Stimulated activated CD8-positive, alpha-beta memory T cell treated with anti-CD3 and anti-CD28 coated beads, Interleukin-15, amount 100 ng/mL, for 1 hour (primary cell): ENCODE results near the gene LHPP.
"Not testable (repeated sequence)": the region's sequence is repeated elsewhere in the genome, so short reads cannot be mapped to it uniquely, and the experiment has no call there.

Experiments
- DNase-seq: peaks from one replicate; pipeline ENCODE4 v3.0.0-alpha.2; 2020; ENCODE audit warnings: low read depth

LHPP gene, protein sequence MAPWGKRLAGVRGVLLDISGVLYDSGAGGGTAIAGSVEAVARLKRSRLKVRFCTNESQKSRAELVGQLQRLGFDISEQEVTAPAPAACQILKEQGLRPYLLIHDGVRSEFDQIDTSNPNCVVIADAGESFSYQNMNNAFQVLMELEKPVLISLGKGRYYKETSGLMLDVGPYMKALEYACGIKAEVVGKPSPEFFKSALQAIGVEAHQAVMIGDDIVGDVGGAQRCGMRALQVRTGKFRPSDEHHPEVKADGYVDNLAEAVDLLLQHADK

DNA sequence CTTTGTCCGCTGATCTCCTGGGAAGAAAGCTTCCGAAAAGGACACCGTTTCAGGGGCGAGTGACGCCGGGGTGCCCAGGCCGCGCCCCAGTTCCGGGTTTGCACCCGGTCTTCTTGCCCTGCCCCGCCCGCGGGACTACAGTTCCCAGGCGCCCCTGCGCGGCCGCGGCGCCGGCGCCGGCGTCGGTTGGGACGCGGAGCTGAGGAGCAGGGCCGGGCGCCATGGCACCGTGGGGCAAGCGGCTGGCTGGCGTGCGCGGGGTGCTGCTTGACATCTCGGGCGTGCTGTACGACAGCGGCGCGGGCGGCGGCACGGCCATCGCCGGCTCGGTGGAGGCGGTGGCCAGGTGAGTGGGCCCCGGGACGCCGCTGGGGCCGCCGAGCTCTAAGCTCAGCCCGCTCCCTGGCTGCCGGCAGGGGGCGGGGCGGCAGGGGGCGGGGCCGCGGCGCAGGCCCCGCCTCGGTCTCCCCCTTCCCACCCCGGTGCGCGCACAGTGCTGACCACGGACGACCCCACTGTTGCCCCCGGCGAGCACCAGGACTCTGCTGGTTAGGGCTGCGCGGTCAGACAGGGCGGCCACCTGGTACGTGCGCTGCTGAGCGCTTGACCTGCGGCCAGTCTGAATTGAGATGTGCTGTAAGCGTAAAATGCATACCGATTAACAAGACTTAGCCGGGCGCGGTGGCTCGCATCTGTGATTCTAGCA is at the start of gene LHPP:
Gene LHPP, plus strand, starts transcription at position 182 of the 706 bp plus-strand sequence. Its CDS starts 40 bp downstream, at position 222.
- peak; percentile 69 for DNase-seq

DNA sequence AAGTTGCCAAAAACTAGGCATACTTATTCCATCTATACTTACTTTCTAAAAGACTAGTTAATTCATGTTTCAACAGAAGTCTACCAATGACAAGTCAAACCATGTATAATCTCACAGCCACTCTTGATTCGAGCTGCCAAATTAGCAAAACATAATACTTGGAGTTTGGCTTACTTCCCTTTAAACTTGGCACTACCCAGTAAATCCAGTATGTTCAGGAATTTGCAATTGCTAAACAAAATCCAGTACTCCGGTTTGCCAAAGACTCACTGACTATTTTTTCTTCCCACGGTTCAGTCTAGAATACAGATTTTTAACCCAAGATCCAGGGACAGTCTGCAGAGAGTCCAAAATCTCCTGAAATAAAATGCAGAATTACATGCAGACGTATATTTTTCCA is 47.5 kb upstream of the LHPP start:
- no peak for DNase-seq

DNA sequence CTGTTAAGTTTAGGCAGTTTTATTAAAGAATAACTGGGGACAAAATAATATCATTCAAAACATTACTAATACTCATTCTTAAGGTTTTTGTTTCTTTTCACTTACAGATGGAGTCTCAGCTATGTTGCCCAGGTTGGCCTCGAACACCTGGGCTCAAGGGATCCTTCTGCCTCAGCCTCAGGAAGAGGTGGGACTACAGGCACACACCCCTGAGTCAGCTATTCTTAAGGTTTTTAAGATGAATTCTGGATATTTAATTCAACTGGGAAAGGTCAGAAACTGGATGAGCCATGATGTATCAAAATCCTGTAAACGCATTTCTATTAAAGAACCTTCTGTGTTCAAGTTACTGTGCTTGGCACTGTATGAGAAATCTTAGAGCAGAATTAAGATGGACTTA is 46.4 kb upstream of the LHPP start:
- no peak for DNase-seq

DNA sequence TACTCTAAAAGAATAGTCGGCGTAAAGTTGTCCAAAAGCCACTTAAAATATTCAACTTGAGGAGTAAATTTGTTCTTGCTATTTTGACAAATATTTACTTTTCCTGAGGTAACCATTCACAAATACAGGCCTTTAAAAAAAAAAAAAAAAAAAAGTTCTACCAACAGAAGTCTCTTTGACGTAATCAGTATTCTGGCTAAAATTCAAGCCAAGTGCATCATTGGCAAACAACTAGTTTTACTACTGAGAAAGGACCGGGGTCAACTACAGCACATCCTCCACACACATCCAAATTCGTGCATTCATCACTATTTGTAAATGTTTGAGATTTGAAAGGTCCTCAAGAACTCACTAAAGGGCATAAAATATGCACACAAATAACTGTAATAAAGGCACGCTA is 44.9 kb upstream of the LHPP start:
- no peak for DNase-seq

DNA sequence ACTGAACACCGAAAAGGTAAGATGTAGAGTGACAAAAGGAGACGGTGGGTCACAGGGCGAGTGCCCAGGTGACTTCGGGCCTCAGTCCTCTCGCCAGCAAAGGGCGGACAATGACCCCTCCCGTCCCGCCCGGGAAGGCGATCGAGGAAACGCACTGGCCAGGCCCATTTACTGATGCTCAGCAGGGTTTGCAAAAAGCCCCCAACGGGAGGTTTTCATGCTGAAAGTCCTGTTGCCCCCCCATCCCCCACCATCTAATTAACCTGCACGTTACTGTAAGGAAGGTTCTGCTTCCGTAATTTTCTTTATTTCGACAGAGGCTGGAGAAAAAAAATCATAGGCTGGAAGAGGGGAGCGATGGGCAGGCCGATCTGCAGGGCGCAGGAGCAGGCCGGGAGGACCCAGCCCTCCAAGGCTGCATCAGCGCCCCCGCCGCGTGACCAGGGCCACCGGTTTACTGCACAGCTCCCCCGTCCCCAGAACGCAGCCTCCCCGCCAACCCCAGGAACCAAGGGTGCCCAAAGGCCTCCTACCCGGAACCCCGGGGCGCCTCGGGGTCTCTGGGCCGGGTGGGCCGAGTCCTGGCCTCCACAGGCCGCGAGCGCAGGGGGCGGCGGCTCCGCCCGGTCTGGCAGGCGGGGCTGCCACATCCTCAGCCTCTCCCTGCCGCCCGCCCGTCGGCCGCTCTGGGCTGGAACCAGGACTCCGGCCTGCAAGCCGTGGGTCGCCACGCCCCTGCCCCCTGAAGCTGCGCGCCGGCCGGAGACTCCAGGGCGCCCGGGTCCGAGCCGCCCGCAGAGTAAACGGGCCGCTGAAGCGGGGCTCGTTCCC is 43.5 kb upstream of the LHPP start:
- DNase-seq, result no peak

DNA sequence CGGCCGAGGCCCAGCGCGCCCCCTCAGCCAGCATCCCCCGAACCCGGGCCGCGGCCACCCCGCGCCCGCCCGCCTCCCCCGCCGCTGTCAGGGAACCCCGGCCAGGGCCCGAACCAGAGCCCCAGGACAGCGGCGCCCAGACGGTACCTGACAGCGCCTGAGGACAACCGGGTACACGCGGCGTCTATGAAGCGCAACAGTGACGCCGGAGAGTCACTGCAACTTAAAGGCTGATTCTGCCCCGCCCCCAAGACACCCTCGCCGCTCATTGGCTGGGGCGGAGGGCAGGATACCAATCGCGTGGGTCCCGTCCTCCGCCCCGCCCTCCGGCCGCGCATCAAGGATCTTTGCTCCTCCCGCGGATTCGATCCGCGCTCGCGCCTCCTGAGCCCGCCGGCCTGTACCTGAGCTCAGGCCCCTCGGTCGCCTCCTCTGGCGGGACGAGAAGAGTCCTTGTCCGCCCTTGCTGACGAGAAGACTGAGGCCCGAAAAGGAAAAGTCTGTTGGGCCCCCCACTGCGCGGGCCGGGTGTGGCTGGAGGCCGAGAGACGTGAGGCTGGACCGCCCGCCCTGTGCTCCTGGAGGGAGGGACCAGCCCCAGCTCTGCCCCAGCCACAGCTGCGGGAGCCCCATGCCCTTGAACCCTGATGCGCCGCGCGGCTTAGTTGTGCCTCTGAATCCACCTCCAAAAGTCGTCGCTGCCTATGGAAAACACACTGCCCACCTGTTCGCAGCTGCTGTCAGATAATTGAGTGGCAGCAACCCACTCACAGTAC is 42.7 kb upstream of the LHPP start, which contains the start of gene OAT:
Gene OAT, minus strand, starts transcription at position 198 of the 776 bp plus-strand sequence. CDS start 6,752 bp downstream, outside the sequence.
- peak; percentile 93 for DNase-seq

DNA sequence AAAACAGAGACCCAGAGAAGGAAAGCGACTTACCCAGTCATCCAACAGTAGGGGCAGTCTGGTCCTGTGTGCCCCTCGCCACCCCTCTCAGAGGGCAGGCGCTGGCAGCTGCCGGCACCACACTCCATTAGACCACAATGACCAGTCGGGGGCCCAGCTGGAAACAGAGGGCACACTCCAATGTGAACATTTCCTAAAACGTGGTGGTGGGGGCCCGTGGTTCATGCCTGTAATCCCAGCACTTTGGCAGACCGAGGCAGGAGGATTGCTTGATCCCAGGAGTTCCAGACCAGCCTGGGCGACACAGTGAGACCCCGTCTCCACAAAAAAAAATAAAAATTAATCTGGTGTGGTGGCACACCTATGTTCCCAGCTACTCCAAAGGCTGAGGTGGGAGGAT is 42.0 kb upstream of the LHPP start:
- DNase-seq, result no peak

DNA sequence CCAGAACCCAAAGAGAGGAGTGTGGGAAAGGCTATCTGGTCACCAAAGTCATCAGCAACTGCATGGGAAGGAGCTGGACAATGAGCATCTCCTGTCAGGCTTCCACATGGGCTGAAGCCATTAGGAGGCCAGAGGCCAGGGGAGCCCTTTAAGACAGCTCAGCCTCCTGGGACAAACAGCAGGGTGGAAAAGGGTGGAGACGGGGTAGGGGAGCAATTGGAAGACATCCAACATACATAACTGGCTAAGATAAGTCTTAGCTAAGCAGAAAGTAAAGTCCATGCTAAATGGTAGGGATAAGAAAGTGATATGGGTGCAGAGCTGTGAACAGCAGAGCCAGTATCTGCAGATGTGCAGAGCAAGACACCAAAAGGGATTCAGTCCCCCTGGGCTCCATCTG is 41.4 kb upstream of the LHPP start:
- DNase-seq, result no peak

DNA sequence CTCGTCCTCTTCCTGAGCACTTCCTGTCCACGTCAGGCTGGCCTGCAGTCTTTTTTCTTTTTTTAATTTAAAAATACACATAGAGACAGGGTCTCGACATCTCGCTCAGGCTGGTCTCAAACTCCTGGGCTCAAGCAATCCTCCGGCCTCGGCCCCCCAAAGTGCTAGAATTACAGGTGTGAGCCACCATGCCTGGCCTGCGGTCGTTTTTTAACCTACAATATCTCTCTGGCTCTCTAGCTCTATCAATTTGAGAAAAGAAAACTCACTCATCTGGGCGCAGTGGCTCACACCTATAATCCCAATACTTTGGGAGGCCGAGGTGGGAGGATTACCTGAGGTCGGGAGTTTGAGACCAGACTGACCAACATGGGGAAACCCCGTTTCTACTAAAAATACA is 38.9 kb upstream of the LHPP start:
- DNase-seq, result no peak

DNA sequence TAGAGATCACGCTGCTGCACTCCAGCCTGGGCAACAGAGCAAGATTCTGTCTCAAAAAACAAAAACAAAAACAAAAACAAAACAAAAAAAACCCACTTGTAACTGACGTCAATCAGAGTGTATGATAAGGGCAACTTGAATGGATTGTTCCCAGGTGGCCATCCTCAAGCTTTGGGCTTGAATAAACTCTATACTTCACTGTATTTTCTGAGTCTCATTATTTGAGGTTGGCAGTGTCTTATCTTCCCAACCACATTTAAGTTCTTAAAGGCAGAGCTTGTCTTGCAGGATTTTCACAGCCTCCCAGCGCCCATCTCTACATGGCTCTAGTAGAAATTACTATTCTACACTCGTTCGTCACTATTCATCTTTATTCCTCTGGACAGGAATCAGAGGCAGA is 37.8 kb upstream of the LHPP start:
- DNase-seq, result no peak

DNA sequence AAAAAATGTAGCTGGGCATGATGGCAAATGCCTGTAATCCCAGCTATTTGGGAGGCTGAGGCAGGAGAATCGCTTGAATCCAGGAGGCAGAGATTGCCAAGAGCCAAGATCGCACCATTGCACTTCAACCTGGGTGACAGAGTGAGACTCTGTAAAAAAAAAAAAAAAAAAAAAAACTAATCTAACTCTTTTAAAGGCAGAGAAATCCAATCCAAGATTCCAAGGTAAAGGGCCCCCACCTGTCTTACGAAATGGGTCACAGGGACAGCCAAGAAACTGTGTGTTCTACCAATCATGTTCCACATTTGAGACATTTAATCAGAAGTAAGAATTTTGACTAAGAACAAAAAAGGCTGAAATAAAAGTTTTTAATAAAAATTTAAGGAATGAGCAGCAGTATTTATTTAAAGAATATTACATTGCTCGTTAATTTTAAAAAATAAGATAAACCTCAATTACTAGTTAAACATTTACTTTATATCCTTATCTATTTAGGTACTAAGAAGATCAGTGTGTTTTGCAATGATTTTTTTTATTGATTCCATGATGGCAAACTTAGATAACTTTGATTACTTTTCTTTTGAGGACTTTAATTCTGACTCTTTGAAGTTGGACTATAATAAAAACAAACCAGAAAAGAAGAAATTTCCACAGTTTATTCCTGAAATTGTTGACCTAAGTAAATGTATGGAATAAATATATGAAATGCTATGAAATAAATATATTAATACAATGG is 36.2 kb upstream of the LHPP start:
- DNase-seq, result no peak

DNA sequence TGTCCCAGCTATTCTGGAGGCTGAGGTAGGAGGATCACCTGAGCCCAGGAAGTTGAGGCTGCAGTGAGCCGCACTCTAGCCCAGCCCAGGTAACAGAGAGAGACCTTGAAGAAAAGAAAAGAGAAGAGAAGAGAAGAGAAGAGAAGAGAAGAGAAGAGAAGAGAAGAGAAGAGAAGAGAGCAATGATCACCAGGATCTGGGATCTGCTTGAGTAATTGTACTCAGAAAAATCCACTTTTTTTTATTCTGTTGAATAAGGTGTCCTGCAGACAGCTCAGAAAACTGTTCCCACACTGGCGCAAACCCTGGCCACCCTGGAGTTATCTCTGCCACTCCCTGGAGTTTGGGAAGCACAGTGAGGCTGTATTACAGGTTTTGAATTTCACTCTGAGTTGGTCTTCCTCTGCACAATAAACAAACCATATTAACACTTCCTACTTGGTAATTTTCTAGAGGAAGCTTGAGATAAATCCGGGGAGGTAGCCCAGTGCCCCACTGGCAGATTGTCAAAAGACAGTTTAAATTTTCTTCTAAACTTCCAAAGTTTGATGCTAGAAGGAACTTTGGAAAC is 33.3 kb upstream of the LHPP start:
- DNase-seq, result no peak

DNA sequence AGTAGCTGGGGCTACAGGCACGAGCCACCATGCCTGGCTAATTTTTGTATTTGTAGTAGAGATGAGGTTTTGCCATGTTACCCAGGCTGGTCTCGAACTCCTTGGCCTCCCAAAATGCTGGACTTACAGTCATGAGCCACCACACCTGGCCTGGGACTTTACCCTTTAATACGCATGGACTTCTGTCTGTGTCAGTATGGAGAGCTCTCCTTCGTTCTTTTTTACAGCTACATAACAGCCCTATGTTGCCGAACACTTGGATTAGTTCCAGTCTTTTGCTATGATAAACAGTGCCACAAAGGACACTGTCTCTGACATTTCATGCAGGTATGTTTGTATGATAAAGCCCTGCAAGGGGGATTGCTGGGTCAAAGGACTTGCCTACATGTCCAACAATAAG is 32.0 kb upstream of the LHPP start:
- DNase-seq, result no peak

DNA sequence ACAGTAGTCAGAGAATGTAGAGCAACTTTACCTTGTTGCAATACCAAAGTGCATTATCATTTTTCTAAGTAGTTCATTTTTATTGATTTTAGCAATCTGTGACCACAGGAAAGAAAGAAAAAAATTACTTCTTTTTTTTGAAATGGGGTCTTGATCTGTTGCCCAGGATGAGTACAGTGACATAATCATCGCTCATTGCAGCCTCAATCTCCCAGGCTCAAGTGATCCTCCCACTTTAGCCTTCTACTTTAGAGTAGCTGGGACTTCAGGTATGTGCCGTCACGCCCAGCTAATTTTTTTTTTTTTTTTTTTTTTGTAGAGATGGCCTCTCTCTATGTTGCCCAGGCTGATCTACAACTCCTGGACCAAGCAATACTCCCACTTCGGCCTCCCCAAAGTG is 31.5 kb upstream of the LHPP start:
- no peak for DNase-seq

DNA sequence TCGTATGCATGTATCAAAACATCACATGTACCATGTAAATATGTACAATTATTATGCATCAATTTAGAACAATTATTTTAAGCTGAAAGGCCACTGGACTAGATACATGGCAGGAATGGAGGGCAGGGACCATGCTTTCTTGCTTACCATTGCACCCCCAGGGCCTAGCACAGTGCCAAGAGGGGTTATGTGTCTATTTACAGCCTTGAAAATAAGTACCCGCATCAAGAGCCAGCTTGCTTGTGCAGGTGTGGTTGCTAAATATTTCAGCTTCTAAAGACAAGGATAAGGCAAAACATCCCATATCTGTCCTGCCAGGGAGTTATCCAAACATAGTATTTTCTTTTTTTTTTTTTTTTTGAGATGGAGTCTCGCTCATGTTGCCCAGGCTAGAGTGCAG is 28.2 kb upstream of the LHPP start:
- no peak for DNase-seq

DNA sequence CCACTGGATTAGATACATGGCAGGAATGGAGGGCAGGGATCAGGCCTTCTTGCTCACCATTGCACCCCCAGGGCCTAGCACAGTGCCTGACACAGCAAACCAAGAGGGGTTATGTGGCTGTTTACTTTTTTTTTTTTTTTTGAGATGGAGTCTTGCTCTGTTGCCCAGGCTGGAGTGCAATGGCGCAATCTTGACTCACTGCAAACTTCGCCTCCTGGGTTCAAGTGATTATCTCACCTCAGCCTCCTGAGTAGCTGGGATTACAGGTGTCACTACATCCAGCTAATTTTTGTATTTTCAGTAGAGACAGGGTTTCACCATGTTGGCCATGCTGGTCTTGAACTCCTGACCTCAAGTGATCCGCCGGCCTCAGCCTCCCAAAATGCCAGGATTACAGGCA is 25.9 kb upstream of the LHPP start:
- not testable (repeated sequence) for DNase-seq

DNA sequence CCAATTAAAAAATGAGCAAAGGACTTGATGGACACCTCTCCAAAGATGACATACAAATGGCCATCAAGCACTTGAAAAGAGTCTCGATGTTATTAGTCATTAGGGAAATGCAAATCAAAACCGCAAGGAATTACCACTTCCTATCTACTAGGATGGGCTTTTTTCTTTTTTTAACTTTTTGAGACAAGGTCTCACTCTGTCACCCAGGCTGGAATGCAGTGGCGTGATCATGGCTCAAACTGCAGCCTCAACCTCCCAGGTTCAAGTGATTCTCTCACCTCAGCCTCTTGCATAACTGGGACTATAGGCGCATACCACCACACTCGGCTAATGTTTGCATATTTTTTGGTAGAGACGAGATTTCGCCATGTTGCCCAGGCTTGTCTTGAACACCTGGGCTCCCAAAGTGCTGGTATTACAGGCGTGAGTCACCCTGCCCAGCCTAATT is 25.4 kb upstream of the LHPP start:
- no peak for DNase-seq

DNA sequence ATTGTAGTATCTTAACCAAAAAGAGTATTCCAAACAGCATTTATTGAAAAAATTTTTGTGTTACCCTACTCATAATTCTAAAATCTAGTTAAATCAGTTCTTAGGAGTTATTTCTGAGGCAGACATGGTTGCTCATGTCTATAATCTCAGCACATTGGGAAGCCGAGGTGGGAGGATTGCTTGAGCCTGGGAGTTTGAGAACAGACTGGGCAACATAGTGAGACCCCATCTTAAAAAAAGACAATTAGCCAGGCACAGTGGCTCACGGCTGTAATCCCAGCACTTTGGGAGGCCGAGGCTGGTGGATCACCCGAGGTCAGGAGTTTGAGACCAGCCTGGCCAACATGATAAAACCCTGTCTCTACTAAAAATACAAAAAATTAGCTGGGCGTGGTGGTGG is 19.9 kb upstream of the LHPP start:
- not testable (repeated sequence) for DNase-seq

DNA sequence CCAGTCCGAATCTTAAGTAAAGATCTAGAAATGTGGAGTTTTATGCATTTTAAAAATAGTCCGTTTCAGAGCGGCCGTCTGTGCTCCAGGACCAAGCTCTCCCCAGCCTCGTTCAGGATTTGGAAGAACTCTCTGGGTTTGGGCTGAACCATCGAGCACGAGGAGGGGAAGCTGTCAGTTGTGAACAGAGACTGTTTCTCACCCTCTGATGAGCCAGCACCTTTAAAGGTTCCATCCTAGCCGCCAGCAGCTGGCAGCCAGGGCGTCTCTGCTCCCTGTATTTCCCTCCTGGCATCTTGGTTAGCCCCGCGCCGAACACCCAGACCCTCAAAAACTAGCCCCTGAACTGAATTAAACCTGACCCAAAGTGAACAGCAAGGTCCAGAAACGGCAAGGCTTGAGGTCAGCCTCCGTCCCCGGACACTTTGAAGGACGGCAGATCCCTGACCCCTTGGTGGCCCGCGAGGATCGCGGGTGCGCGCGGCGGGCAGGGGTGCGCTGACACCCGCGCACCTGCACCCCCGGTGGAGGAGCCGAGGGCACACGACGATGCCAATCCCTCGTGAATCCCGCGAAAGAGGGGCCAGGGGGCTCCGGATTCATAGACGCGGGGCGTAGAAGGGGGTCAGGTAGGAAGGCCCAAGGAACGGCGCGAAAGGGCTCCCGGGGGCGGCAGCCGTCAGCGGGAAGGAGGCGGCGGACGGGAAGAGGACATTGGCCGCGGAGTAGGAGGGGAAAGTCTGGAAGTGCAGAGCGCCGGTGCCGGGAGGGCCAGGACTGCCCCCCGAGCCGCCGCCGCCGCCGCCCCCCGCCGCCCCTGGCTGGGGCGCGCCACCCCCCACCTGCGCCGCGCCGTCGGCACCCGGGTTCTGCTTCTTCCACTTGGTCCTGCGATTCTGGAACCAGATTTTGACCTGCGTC is 14.5 kb upstream of the LHPP start:
- no peak for DNase-seq
